Smooth muscle cell (in vitro differentiated cells): Measurements from ENCODE around the gene ZNF423. TPM values are rescaled to one million over a fixed set of nuclear protein-coding genes. Genes with fewer than 3 reads are reported as not detected.

Experiments
- DNase-seq: peaks from one replicate; lab custom pipeline; 2025; ENCODE audit not compliant: unreplicated experiment; lab: John Stamatoyannopoulos, UW
- H2AFZ ChIP-seq: fragments of 200-600 bp; sonication (generic); 2 replicates; pipeline ENCODE4 v1.6.0; 2016; ENCODE audit warnings: antibody characterized with exemption, low read depth, mild to moderate bottlenecking
- H3F3A ChIP-seq: fragments of 200-600 bp; sonication (generic); 2 replicates; pipeline ENCODE4 v1.6.0; 2017; ENCODE audit warnings: antibody characterized with exemption, low read depth
- H3K27ac ChIP-seq: fragments of 200-600 bp; sonication (generic); 2 replicates; pipeline ENCODE4 v1.5.1; 2016; ENCODE audit warnings: low read depth, mild to moderate bottlenecking
- H3K27me3 ChIP-seq: fragments of 200-600 bp; sonication (generic); 2 replicates; pipeline ENCODE4 v1.6.1; 2016; ENCODE audit warnings: low read depth, mild to moderate bottlenecking
- H3K36me3 ChIP-seq: fragments of 200-600 bp; sonication (generic); 2 replicates; pipeline ENCODE4 v1.5.1; 2016; ENCODE audit warnings: low read depth
- H3K4me1 ChIP-seq: fragments of 200-600 bp; sonication (generic); 2 replicates; pipeline ENCODE4 v1.5.1; 2016; ENCODE audit warnings: low read depth
- H3K4me2 ChIP-seq: fragments of 200-600 bp; sonication (generic); 2 replicates; pipeline ENCODE4 v1.6.0; 2016; ENCODE audit warnings: mild to moderate bottlenecking
- H3K4me3 ChIP-seq: fragments of 200-600 bp; sonication (generic); 2 replicates; pipeline ENCODE4 v1.5.1; 2016; ENCODE audit warnings: mild to moderate bottlenecking
- H3K79me2 ChIP-seq: fragments of 200-600 bp; sonication (generic); 2 replicates; pipeline ENCODE4 v1.6.0; 2016; ENCODE audit warnings: low read depth, mild to moderate bottlenecking
- H3K9ac ChIP-seq: fragments of 200-600 bp; sonication (generic); 2 replicates; pipeline ENCODE4 v1.6.0; 2016; ENCODE audit warnings: low read depth
- H3K9me3 ChIP-seq: fragments of 200-600 bp; sonication (generic); replicated peaks from 2 replicates; pipeline ENCODE4 v1.5.1; 2016; ENCODE audit warnings: low read depth
- H4K20me1 ChIP-seq: fragments of 200-600 bp; sonication (generic); 2 replicates; pipeline ENCODE4 v1.6.0; 2016; ENCODE audit warnings: low read depth
- WGBS: methylation state at CpG from one replicate; pipeline ENCODE4 v1.1.7; 2016; ENCODE audit warnings: low lambda C conversion rate; 5-methylcytosine and 5-hydroxymethylcytosine counted together
- polyA plus RNA-seq: library from polyadenylated mRNA; unstranded; fragments of >200 nt; fragmentation: Nextera tagmentation; extraction: Ambion mirVana; gene quantifications from 2 replicates; pipeline ENCODE4 v1.2.1, GENCODE V29; 2016
- total RNA-seq: library from RNA; depleted of rRNA; stranded (reverse); fragments of >200 nt; gene quantifications from 2 replicates; pipeline ENCODE4 v1.2.3, GENCODE V29; 2014
- TF ChIP-seq, protein P1 (sequence below): fragments of 200-600 bp; sonication (generic); IDR thresholded peaks from 2 replicates; pipeline ENCODE4 v1.5.1; 2017; ENCODE audit warnings: borderline replicate concordance, mild to moderate bottlenecking, antibody characterized with exemption; ENCODE audit not compliant: insufficient read depth, poor library complexity, severe bottlenecking

The ZNF423 gene
- total and polyA plus RNA-seq, 2 experiments from 2014 or later, result 6.9 to 7.0 TPM

DNA sequence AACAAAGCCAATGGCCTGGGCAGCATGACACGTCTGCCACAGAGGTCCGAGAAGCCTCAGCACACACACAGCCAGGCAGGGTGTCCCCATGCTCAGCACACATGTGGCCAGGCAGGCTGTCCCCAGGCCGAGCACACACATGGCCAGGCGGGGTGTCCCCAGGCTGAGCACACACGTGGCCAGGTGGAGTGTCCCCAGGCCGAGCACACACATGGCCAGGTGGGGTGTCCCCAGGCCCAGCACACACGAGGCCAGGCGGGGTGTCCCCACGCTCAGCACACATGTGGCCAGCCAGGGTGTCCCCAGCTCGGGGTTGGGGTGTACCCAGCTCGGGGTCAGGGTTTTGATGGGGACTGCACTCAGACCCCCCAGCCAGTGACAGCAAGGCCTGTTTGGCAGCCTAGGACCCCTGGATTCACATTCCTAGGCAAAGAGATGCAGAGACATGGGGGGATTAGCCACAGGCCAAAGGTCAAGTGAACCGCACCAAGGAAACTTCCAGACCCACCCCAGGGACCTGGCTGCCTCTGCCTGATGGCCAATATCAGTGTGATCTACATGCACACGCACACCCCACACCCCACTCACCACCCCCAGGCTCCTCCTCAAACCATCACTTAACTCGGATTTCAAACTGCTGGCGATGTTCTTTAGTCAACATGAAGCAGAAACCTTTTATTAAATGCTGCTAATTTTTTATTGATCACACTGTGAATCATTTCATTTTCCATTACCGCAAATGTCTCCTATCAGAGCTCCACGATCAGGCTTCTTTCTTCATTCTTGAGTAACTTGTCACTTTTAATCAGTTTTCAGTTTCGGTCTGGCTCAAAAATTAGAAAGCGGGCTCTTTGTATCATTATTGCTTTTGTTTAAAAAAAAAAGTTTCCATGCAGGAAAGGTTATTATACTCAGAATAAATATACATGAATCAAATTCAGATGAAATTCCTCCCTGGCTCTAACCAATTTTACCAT is 111.4 kb downstream of the ZNF423 start:
- DNase-seq, result no peak
- Histone ChIP-seq H3K79me2 (no peaks in the 10 kb centered on the region), H4K20me1 (peaks cover 43% of the 10 kb centered on the region), H3K27ac (no peak overlapping the region), H2AFZ (no peak overlapping the region), H3F3A (no peaks in the 10 kb centered on the region), H3K27me3 (no peaks in the 10 kb centered on the region), H3K9me3 (no peaks in the 10 kb centered on the region), H3K4me2 (no peak overlapping the region), H3K4me3 (no peak overlapping the region), H3K4me1 (no peaks in the 10 kb centered on the region), H3K36me3 (no peaks in the 10 kb centered on the region), H3K9ac (no peak overlapping the region)
- WGBS, result 90% methylated on average over 19 of the region's 19 CpGs
- TF ChIP-seq, protein P1, sequence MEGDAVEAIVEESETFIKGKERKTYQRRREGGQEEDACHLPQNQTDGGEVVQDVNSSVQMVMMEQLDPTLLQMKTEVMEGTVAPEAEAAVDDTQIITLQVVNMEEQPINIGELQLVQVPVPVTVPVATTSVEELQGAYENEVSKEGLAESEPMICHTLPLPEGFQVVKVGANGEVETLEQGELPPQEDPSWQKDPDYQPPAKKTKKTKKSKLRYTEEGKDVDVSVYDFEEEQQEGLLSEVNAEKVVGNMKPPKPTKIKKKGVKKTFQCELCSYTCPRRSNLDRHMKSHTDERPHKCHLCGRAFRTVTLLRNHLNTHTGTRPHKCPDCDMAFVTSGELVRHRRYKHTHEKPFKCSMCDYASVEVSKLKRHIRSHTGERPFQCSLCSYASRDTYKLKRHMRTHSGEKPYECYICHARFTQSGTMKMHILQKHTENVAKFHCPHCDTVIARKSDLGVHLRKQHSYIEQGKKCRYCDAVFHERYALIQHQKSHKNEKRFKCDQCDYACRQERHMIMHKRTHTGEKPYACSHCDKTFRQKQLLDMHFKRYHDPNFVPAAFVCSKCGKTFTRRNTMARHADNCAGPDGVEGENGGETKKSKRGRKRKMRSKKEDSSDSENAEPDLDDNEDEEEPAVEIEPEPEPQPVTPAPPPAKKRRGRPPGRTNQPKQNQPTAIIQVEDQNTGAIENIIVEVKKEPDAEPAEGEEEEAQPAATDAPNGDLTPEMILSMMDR, result no peak

DNA sequence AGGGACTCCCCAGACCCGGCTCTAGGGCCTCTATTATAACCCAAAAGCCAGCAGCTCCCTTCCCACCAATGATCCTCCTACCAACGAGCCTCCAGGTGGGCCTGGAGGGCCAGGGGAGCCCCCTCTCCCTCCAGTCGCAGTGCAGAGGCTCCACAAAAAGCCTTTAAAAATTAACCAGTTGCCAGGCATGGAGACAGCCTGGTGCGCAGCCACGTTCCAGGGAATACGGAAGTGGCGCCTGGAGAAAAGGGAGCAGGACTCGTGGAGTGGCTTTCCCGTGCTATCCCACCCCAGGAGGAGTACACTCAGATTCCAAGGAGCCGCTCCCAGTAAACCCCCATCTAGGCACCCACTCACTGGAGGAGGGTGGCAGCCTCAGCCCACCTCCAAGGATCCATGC is 112.3 kb downstream of the ZNF423 start:
- Histone ChIP-seq H3K4me2 (no peak overlapping the region), H3K79me2 (no peaks in the 10 kb centered on the region), H3F3A (no peaks in the 10 kb centered on the region), H3K27ac (no peak overlapping the region), H3K9ac (no peak overlapping the region), H3K9me3 (no peaks in the 10 kb centered on the region), H4K20me1 (peaks cover 41% of the 10 kb centered on the region), H3K36me3 (no peaks in the 10 kb centered on the region), H2AFZ (no peak overlapping the region), H3K4me3 (no peak overlapping the region), H3K4me1 (no peaks in the 10 kb centered on the region), H3K27me3 (no peaks in the 10 kb centered on the region)
- no peak for DNase-seq
- 92% methylated on average over 10 of the region's 10 CpGs for WGBS
- TF ChIP-seq, protein P1, result no peak

DNA sequence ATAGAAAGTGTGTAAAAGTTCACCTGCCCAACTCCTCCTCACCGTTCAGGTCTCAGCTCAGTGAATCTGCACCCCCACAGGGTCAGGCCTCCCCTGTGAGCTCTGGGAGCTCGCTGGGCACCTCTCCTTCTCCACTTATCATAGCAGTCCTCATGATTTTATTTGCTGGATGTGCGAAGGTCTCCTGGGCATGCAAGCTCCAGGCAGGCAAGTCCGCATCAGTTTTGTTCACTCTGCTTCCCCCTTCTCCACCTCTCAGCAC is 112.8 kb downstream of the ZNF423 start:
- no peak overlapping the region for H3K9ac ChIP-seq

More for the DNA sequence above, 112.8 kb downstream of the ZNF423 start:
- Histone ChIP-seq H4K20me1 (peaks cover 35% of the 10 kb centered on the region), H3K27me3 (no peaks in the 10 kb centered on the region), H3K4me1 (no peaks in the 10 kb centered on the region), H3K27ac (no peak overlapping the region), H3K9me3 (no peaks in the 10 kb centered on the region), H3K36me3 (no peaks in the 10 kb centered on the region), H3K4me3 (no peak overlapping the region), H2AFZ (no peak overlapping the region), H3K79me2 (no peaks in the 10 kb centered on the region), H3F3A (no peaks in the 10 kb centered on the region), H3K4me2 (no peak overlapping the region)
- TF ChIP-seq, protein P1, result no peak
- no peak for DNase-seq
- 97% methylated on average over 4 of the region's 4 CpGs for WGBS
